ENCODE results near the gene LINGO1. TPM values are rescaled to one million over a fixed set of nuclear protein-coding genes. Genes with fewer than 3 reads are reported as not detected.

Gene LINGO1, protein sequence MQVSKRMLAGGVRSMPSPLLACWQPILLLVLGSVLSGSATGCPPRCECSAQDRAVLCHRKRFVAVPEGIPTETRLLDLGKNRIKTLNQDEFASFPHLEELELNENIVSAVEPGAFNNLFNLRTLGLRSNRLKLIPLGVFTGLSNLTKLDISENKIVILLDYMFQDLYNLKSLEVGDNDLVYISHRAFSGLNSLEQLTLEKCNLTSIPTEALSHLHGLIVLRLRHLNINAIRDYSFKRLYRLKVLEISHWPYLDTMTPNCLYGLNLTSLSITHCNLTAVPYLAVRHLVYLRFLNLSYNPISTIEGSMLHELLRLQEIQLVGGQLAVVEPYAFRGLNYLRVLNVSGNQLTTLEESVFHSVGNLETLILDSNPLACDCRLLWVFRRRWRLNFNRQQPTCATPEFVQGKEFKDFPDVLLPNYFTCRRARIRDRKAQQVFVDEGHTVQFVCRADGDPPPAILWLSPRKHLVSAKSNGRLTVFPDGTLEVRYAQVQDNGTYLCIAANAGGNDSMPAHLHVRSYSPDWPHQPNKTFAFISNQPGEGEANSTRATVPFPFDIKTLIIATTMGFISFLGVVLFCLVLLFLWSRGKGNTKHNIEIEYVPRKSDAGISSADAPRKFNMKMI
- total RNA-seq (ENCODE audit: low replicate concordance), result not detected in 2 replicates

DNA sequence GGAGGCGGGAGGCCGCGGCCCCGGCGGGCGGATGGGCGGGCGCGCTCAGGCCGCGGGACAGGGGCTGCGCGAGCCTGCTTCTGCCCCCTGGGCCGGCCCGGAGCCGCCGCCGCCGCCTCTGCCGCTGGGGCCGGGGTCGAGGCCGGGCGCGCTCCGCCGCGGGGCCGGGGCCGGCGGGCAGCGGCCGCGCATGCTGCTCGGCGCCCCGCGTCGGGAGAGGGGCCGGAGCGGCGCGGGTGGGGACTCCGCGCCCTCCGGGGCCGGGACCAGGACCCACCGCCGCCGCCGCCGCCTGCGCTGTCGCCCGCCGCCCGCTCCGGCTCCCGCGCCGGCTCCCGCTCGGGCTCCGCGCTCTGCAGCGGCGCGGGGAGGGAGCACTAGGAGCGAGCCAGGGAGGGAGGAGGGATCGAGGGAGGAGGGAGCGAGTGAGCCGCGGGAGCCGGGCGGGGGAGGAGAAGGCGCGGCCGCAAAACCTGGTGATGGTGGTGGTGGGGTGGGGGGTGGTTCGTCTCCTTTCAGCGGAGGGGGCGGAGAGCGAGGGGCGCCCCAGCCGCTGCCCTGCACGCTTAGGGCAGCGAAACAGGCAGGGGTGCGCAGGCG lies at the start of gene LINGO1:
Gene LINGO1 (minus strand): TSS at position 379 of the 600 bp plus-strand sequence. CDS start 597 bp downstream, outside the sequence.

Other genes with a start within 250 kb of the LINGO1 start
- 48.3 and 74.3 TPM in 2 replicates for gene PEAK1, start 212.8 kb downstream of the LINGO1 start, total RNA-seq (ENCODE audit: low replicate concordance)
- gene HMG20A, start 212.0 kb downstream of the LINGO1 start, total RNA-seq (ENCODE audit: low replicate concordance), result 18.5 and 24.6 TPM in 2 replicates

Data from smooth muscle cell of the coronary artery (primary cell).